H1 (cell line): ENCODE results near the gene TTR. TPM values are rescaled to one million over a fixed set of nuclear protein-coding genes. Genes with fewer than 3 reads are reported as not detected.

Source experiments
- CTCF ChIA-PET: fragments of 300-600 bp; sonication (Branson Sonifier 250); formaldehyde crosslinking; loops from one replicate; lab custom pipeline; 2021; ENCODE audit not compliant: partially characterized antibody; lab: Charles Lee
- POLR2A ChIA-PET: fragments of 300-600 bp; sonication (Branson Sonifier 250); formaldehyde crosslinking; loops from one replicate; lab custom pipeline; 2021; ENCODE audit warnings: inconsistent platforms; ENCODE audit not compliant: partially characterized antibody; lab: Charles Lee
- DNase-seq, 2 experiments: peaks; one replicate each; pipeline versions ENCODE4 v3.0.0 to v3.0.0-alpha.2; 2010 to 2022; ENCODE audit warnings: low spot score in 2 of 2, low read depth in 1 of 2, mixed read lengths in 1 of 2
- FAIRE-seq: peaks from 2 replicates; lab custom pipeline; 2011; peaks lifted over from hg19 to GRCh38; lab: Jason Lieb, UNC
- H2AFZ ChIP-seq: 2 replicates; pipeline ENCODE4 v1.8.1; 2012; ENCODE audit warnings: low read length, inconsistent platforms
- H2AK5ac ChIP-seq: 2 replicates; pipeline ENCODE4 v1.6.1; 2013; ENCODE audit warnings: low read depth, low read length
- H2BK120ac ChIP-seq: replicated peaks from 2 replicates; pipeline ENCODE3; 2013; ENCODE audit warnings: low read depth, low read length, inconsistent platforms
- H2BK12ac ChIP-seq: 2 replicates; pipeline ENCODE4 v1.6.1; 2013; ENCODE audit warnings: low read depth, low read length
- H2BK15ac ChIP-seq: 2 replicates; pipeline ENCODE4 v1.6.1; 2013; ENCODE audit warnings: low read length
- H2BK20ac ChIP-seq: 2 replicates; pipeline ENCODE4 v1.6.1; 2013; ENCODE audit warnings: low read length
- H2BK5ac ChIP-seq: 2 replicates; pipeline ENCODE4 v1.6.1; 2013; ENCODE audit warnings: low read depth, low read length
- H3K14ac ChIP-seq: 2 replicates; pipeline ENCODE4 v1.6.1; 2013; ENCODE audit warnings: inconsistent platforms; ENCODE audit not compliant: insufficient read length
- H3K18ac ChIP-seq: 2 replicates; pipeline ENCODE4 v1.6.1; 2013; ENCODE audit warnings: low read length; ENCODE audit errors: extremely low read depth
- H3K23ac ChIP-seq: 2 replicates; pipeline ENCODE4 v1.6.1; 2013; ENCODE audit warnings: inconsistent platforms; ENCODE audit not compliant: insufficient read length
- H3K23me2 ChIP-seq: 2 replicates; pipeline ENCODE4 v1.6.1; 2013; ENCODE audit warnings: low read depth, low read length
- H3K27ac ChIP-seq: 2 replicates; pipeline ENCODE4 v1.6.1; 2011; ENCODE audit warnings: low read depth, low read length, inconsistent platforms
- H3K27me3 ChIP-seq, 4 experiments: replicated peaks in 1 of 4; 1 replicate in 1 of 4; 2 replicates in 3 of 4; pipeline versions ENCODE4 v1.6.1 to v1.8.1; 2011 to 2013; ENCODE audit warnings: low read length in 3 of 4, mild to moderate bottlenecking in 3 of 4, inconsistent platforms in 2 of 4, mixed read lengths in 2 of 4, moderate library complexity in 1 of 4; ENCODE audit not compliant: control insufficient read depth in 3 of 4, insufficient read depth in 3 of 4; ENCODE audit errors: extremely low read depth in 1 of 4
- H3K36me3 ChIP-seq, 4 experiments: 2 replicates each; pipeline versions ENCODE4 v1.6.1 to v1.8.1; 2011 to 2013; ENCODE audit warnings: mild to moderate bottlenecking in 4 of 4, low read length in 3 of 4, moderate library complexity in 2 of 4, control low read depth in 1 of 4, inconsistent platforms in 1 of 4; ENCODE audit not compliant: insufficient read depth in 4 of 4, control insufficient read depth in 2 of 4
- H3K4ac ChIP-seq: replicated peaks from 2 replicates; pipeline ENCODE3; 2013; ENCODE audit warnings: low read length, low read depth, mixed read lengths, inconsistent platforms; ENCODE audit not compliant: insufficient read length
- H3K4me1 ChIP-seq, 4 experiments: replicated peaks in 1 of 4; 1 replicate in 1 of 4; 2 replicates in 3 of 4; pipeline versions ENCODE4 v1.6.1 to v1.8.1; 2011 to 2013; ENCODE audit warnings: low read length in 3 of 4, inconsistent platforms in 2 of 4, mixed read lengths in 1 of 4; ENCODE audit not compliant: insufficient read depth in 4 of 4, control insufficient read depth in 3 of 4
- H3K4me2 ChIP-seq, 2 experiments: 2 replicates each; pipeline versions ENCODE4 v1.6.1 to v1.8.1; 2011 to 2013; ENCODE audit warnings: low read depth in 2 of 2, low read length in 2 of 2, control low read depth in 1 of 2, inconsistent platforms in 1 of 2, mild to moderate bottlenecking in 1 of 2; ENCODE audit not compliant: insufficient read depth in 1 of 2
- H3K4me3 ChIP-seq, 4 experiments: fragments of 200-600, 300-600 bp in 1 of 4; sonication (generic), shearing (Covaris generic), sonication (Bioruptor Twin) in 1 of 4; 2 replicates each; pipeline versions ENCODE4 v1.5.1 to v1.8.1; 2011 to 2016; ENCODE audit warnings: low read length in 4 of 4, low read depth in 3 of 4, control low read depth in 2 of 4, inconsistent platforms in 2 of 4, mild to moderate bottlenecking in 2 of 4, mixed read lengths in 1 of 4, moderate library complexity in 1 of 4; ENCODE audit not compliant: insufficient read depth in 2 of 4; ENCODE audit errors: extremely low read depth in 1 of 4
- H3K56ac ChIP-seq: replicated peaks from 2 replicates; pipeline ENCODE3; 2013; ENCODE audit warnings: low read depth, mild to moderate bottlenecking, mixed read lengths, low read length, inconsistent platforms; ENCODE audit not compliant: insufficient read length
- H3K79me1 ChIP-seq: 2 replicates; pipeline ENCODE4 v1.6.1; 2013; ENCODE audit warnings: low read depth, low read length, control low read depth
- H3K79me2 ChIP-seq, 2 experiments: 2 replicates each; pipeline versions ENCODE4 v1.6.1 to v1.8.1; 2012 to 2013; ENCODE audit warnings: low read length in 2 of 2, mild to moderate bottlenecking in 2 of 2, inconsistent platforms in 1 of 2; ENCODE audit not compliant: insufficient read depth in 2 of 2, control insufficient read depth in 1 of 2
- H3K9ac ChIP-seq, 4 experiments: replicated peaks in 1 of 4; 1 replicate in 1 of 4; 2 replicates in 3 of 4; pipeline versions ENCODE4 v1.6.1 to v1.8.1; 2011 to 2013; ENCODE audit warnings: low read depth in 3 of 4, low read length in 3 of 4, control low read depth in 2 of 4, mild to moderate bottlenecking in 2 of 4, moderate library complexity in 2 of 4, inconsistent platforms in 1 of 4; ENCODE audit errors: extremely low read depth in 1 of 4
- H3K9me3 ChIP-seq, 2 experiments: 2 replicates each; pipeline versions ENCODE4 v1.6.1 to v1.8.1; 2012 to 2013; ENCODE audit warnings: mild to moderate bottlenecking in 2 of 2, moderate library complexity in 2 of 2, control low read depth in 1 of 2, inconsistent platforms in 1 of 2, low read depth in 1 of 2, low read length in 1 of 2, mixed read lengths in 1 of 2; ENCODE audit not compliant: insufficient read depth in 2 of 2
- H4K20me1 ChIP-seq, 2 experiments: replicated peaks in 1 of 2; 2 replicates each; pipeline versions ENCODE3 to v1.8.1; 2011 to 2013; ENCODE audit warnings: inconsistent platforms in 2 of 2, low read length in 2 of 2, mild to moderate bottlenecking in 1 of 2; ENCODE audit not compliant: insufficient read depth in 2 of 2, control insufficient read depth in 1 of 2
- H4K5ac ChIP-seq: 2 replicates; pipeline ENCODE4 v1.6.1; 2013; ENCODE audit warnings: low read length, low read depth, mixed read lengths, inconsistent platforms; ENCODE audit not compliant: insufficient read length
- H4K8ac ChIP-seq: 2 replicates; pipeline ENCODE4 v1.8.0; 2013; ENCODE audit warnings: mild to moderate bottlenecking, moderate library complexity, low read length, inconsistent platforms; ENCODE audit not compliant: insufficient read depth; ENCODE audit errors: extremely low read depth
- H4K91ac ChIP-seq: replicated peaks from 2 replicates; pipeline ENCODE3; 2013; ENCODE audit warnings: low read length, mixed read lengths, inconsistent platforms; ENCODE audit not compliant: insufficient read length
- TAF7 ChIP-seq: optimal IDR thresholded peaks from 2 replicates; pipeline ENCODE3; 2011; ENCODE audit warnings: low read depth, mild to moderate bottlenecking, inconsistent platforms, low read length, moderate library complexity, borderline replicate concordance
- TBP ChIP-seq: IDR thresholded peaks from 2 replicates; pipeline ENCODE4 v1.6.1; 2011; ENCODE audit warnings: low read depth, low read length, improper control_type of control experiment
- WGBS, 2 experiments: shearing (Covaris generic) in 1 of 2; methylation state at CpG; one replicate each; pipeline versions ENCODE4 v1.1.6 to v1.1.7; 2013 to 2015; ENCODE audit warnings: low lambda C conversion rate in 2 of 2, mixed read lengths in 2 of 2, inconsistent platforms in 1 of 2, low coverage in 1 of 2, missing lambda C conversion rate in 1 of 2; ENCODE audit not compliant: insufficient replicate concordance in 2 of 2, insufficient coverage in 1 of 2, insufficient read length in 1 of 2; ENCODE audit errors: extremely low coverage in 1 of 2, missing lambda C conversion rate in 1 of 2; 5-methylcytosine and 5-hydroxymethylcytosine counted together
- polyA plus RNA-seq, 7 experiments: library from polyadenylated mRNA; depleted of rRNA in 3 of 7; stranded (reverse) in 5 of 7; unstranded in 2 of 7; fragments of >200 nt in 5 of 7; fragments of 200-250 nt in 2 of 7; gene quantifications; 1 replicate in 5 of 7; 2 replicates in 1 of 7; 4 replicates in 1 of 7; pipeline versions ENCODE4 v1.2.1 to v1.2.3, GENCODE V29; 2011 to 2013; ENCODE audit warnings: missing spikeins in 2 of 7, mixed read lengths in 2 of 7
- total RNA-seq: library from RNA; stranded (reverse); fragmentation: NEBNext Ultra II Directional; extraction: Animal tissue kit (Norgen Biotek cat#: 25700); gene quantifications from 2 replicates; pipeline ENCODE4 v1.2.1, GENCODE V29; 2021

Gene TTR
- total and polyA plus RNA-seq, 2 of the 8 experiments (the other 6 are each of a cell fraction or from before 2014, with no cell fraction given) = not detected

- Histone ChIP-seq H4K5ac (no peak overlapping the region), H3K23ac (no peak overlapping the region), H3K4ac (no peak overlapping the region), H3K56ac (no peak overlapping the region), H3K18ac (no peak overlapping the region), H2BK20ac (no peak overlapping the region), H3K79me2 (no peaks in the 10 kb centered on the region), H3K9ac (no peak overlapping the region), H3K79me1 (no peaks in the 10 kb centered on the region), H3K27me3 (no peaks in the 10 kb centered on the region), H4K8ac (no peak overlapping the region), H2BK5ac (no peak overlapping the region), H3K4me1 (peaks cover 0 to 5% (median under 1%) of the 10 kb centered on the region in 4 experiments; a peak in 2 of 7 replicates), H3K36me3 (peaks cover 0 to 29% (median 21%) of the 10 kb centered on the region in 4 experiments; a peak in 7 of 8 replicates), H3K23me2 (no peaks in the 10 kb centered on the region), H2BK120ac (no peak overlapping the region), H4K20me1 (no peaks in the 10 kb centered on the region), H3K4me2 (no peak overlapping the region), H2AFZ (no peak overlapping the region), H2BK12ac (no peak overlapping the region), H2AK5ac (no peak overlapping the region), H4K91ac (no peak overlapping the region), H3K9me3 (no peaks in the 10 kb centered on the region), H2BK15ac (no peak overlapping the region)
- no peak for FAIRE-seq
- DNase-seq = no peak
- CTCF ChIA-PET = interaction anchor here (0.6 to 1.6 kb wide), 4 partner anchors 15 to 428 kb away, joined by 3 to 7 read pairs (median 5); no protein-coding TSS in a partner anchor
- TF ChIP-seq TBP = no peak
- TF ChIP-seq TAF7 = no peak
- TF ChIP-seq, all 59 proteins: peak for 0
- no peak overlapping the region for H3K14ac ChIP-seq
- H3K27ac ChIP-seq = no peak overlapping the region
- POLR2A ChIA-PET = interaction anchor here (1.4 kb wide), 1 partner anchor 14 kb away, joined by 4 read pairs; no protein-coding TSS in a partner anchor
- whole genome bisulfite sequencing, 2 experiments = 89% methylated on average over 2 of the region's 2 CpGs; no CpG with 5 or more reads in 1 of the 2 experiments
- no peak overlapping the region for H3K4me3 ChIP-seq
These were observed 42.8 kb upstream of the TTR start for GRCh38 chr18:31548853-31549252.
